ENCODE data around the gene CCDC196. TPM values are rescaled to one million over a fixed set of nuclear protein-coding genes. Genes with fewer than 3 reads are reported as not detected.

The CCDC196 gene
- total RNA-seq, 1 experiment from 2014 or later, result not detected

GRCh38 chr14:66507722-66508546 is 21.8 kb downstream of the CCDC196 start, which contains the start of gene GPHN (continued):
- TF ChIP-seq TCF7 (CRISPR knock-in tag; IDR thresholded peaks at IDR 0.05; ENCODE audit: low read depth), result no peak
- no peak for TF ChIP-seq ATF2 (CRISPR knock-in tag; IDR thresholded peaks at IDR 0.05; ENCODE audit: borderline replicate concordance, low read depth)
- TF ChIP-seq FOXP4 (CRISPR knock-in tag; IDR thresholded peaks at IDR 0.05), result peak; percentile 62; the same call in 1 of the 2 replicates
- peak; percentile 7; the same call in 1 of the 2 replicates for TF ChIP-seq PRDM15 (CRISPR knock-in tag; IDR thresholded peaks at IDR 0.05)
- TF ChIP-seq ZNF532 (CRISPR knock-in tag; IDR thresholded peaks at IDR 0.05; ENCODE audit: borderline replicate concordance), result no peak
- TF ChIP-seq FOXP1 (CRISPR knock-in tag; IDR thresholded peaks at IDR 0.05; ENCODE audit: borderline replicate concordance), result peak; percentile 92
- no peak for TF ChIP-seq ATF3 (CRISPR knock-in tag; conservative IDR thresholded peaks at IDR 0.05)
- TF ChIP-seq TEAD1 (CRISPR knock-in tag; IDR thresholded peaks at IDR 0.05), result 0 out of 2 replicates have a peak, but pooled peaks have one; percentile 35
- peak; percentile 86 for TF ChIP-seq E2F5 (CRISPR knock-in tag; IDR thresholded peaks at IDR 0.05)
- peak; percentile 44; the same call in 1 of the 2 replicates for TF ChIP-seq IRF1 (CRISPR knock-in tag; IDR thresholded peaks at IDR 0.05)
- peak; percentile 26 for TF ChIP-seq SP1 (CRISPR knock-in tag; conservative IDR thresholded peaks at IDR 0.05)
- TF ChIP-seq GABPB1 (CRISPR knock-in tag; IDR thresholded peaks at IDR 0.05), result peak; percentile 83
- TF ChIP-seq CREB1 (CRISPR knock-in tag; IDR thresholded peaks at IDR 0.05), result 0 out of 2 replicates have a peak, but pooled peaks have one; percentile 42
- no peak for TF ChIP-seq ZNF121 (CRISPR knock-in tag; IDR thresholded peaks at IDR 0.05)
- TF ChIP-seq CDX4 (CRISPR knock-in tag; IDR thresholded peaks at IDR 0.05; ENCODE audit: borderline replicate concordance), result no peak
- peak; percentile 39; the same call in 1 of the 2 replicates for TF ChIP-seq USF1 (CRISPR knock-in tag; IDR thresholded peaks at IDR 0.05)
- TF ChIP-seq IRF2 (CRISPR knock-in tag; IDR thresholded peaks at IDR 0.05; ENCODE audit: borderline replicate concordance, low read depth), result no peak
- peak; percentile 48; the same call in 1 of the 2 replicates for TF ChIP-seq ZNF317 (CRISPR knock-in tag; IDR thresholded peaks at IDR 0.05; ENCODE audit: borderline replicate concordance, low read depth)
- peak; percentile 94 for TF ChIP-seq ETV6 (CRISPR knock-in tag; IDR thresholded peaks at IDR 0.05)
- no peak for TF ChIP-seq JAZF1 (CRISPR knock-in tag; IDR thresholded peaks at IDR 0.05)
- 0 out of 2 replicates have a peak, but pooled peaks have one; percentile 57 for TF ChIP-seq ESRRA (CRISPR knock-in tag; IDR thresholded peaks at IDR 0.05; ENCODE audit: borderline replicate concordance)
- TF ChIP-seq MYBL2 (CRISPR knock-in tag; IDR thresholded peaks at IDR 0.05), result peak; percentile 62; the same call in 1 of the 2 replicates

All from WTC11 (cell line).